ENCODE data around the gene FGD6.
"Not testable (repeated sequence)": the region's sequence is repeated elsewhere in the genome, so short reads cannot be mapped to it uniquely, and the experiment has no call there.

The FGD6 gene

GRCh38 chr12:95205685-95206084 lies 11.6 kb downstream of the FGD6 start:
- FAIRE-seq = no peak

GRCh38 chr12:95205016-95205624 lies 12.1 kb downstream of the FGD6 start:
- DNase-seq (ENCODE audit: low spot score) = no peak

More at GRCh38 chr12:95205685-95206084, 11.6 kb downstream of the FGD6 start:
- DNase-seq (ENCODE audit: low spot score) = peak; percentile 34

GRCh38 chr12:95204141-95204866 lies 13.0 kb downstream of the FGD6 start:
- FAIRE-seq (peak; percentile 85), DNase-seq (ENCODE audit: low spot score) (peak; percentile 90)

More at GRCh38 chr12:95205016-95205624, 12.1 kb downstream of the FGD6 start:
- no peak for FAIRE-seq

DNA sequence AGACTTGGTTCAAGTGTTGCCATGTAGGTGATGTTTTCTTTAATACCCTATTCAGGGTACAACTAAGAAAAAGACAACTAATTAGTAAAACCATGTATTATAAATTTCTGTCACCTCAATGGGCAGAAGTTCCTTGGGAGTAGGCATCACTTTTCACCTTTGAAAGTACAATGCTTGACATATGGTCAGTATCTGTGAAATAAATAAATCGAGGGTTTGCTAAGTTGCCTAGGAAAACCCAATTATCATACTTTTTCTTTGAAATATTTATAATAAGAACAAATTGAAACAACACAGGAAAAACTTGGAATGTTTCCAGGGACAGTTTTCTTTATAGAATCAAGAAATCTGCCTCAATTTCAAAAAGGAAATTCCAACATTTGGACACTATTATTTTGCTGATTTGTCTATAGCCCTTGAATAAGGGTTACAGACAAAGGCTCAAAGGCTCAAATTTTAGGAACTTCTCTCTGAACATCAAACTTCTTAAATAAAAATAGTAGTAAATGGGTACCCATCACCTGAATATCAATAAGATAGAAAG lies 13.7 kb downstream of the FGD6 start:
- DNase-seq (ENCODE audit: low spot score) = no peak
- no peak for FAIRE-seq

GRCh38 chr12:95202691-95203486 lies 14.4 kb downstream of the FGD6 start:
- DNase-seq (ENCODE audit: low spot score) (no peak), FAIRE-seq (no peak)

DNA sequence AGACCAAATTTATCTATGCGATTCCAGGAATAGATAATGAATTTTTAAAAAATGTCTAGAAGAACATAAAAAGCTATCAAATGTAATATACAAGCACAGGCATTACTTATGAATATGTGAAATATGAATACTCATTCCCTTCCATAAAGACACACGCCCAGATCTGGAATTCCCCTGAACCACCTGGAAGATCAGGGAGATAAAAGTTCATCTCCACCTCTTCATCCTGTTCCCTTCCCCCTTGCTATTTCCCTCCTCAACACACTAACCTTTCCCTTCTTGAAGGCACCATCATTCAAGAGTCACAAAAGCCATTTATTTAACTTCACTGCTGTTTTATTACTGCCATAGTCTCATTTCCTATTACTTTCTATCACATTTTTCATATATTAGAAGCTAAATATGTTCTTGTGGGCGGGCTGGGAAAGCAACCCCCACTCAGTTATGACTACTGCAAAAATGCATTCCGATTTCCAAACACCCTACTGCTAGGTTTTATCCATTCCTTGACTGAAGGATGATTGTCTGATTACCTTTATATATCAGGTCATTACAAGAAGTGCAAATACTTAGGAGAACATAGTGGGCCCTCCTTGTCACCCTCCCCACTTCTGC lies 16.1 kb downstream of the FGD6 start:
- no peak for DNase-seq (ENCODE audit: low spot score)
- no peak for FAIRE-seq

DNA sequence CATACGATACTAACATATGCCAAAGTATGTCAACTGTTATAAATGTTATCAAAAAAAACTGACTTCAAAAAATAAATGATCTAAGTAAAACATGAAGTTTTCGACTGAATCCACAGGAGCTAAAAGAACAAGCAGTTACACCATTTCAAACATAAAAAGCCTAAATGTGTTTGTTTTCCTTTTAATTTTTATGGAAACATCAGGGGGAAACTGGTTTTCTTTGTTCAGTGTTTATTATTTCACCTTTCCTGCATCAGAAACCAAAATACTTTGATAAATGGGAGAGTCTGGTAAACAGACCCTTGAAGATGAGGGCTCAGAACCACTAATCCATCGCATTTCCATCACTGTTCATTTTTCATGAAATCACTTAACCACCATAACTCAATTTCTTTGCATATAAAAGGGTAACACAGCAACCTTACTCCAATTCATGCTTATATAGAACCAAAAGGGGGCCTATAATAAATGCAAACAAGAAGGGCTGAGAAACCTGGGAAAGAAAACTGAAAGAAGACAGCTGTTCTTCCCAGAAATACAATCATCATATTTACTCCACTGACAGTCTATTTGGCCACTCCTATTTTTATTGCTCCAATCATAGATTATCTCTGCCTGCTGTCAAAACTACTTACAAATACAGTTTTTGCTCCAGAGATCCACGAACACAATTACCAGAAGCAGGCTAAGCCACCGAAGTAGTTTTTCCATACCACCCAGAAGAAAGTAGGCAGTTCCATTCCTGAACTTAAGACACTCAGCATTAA lies 17.0 kb downstream of the FGD6 start:
- FAIRE-seq = no peak
- no peak for DNase-seq (ENCODE audit: low spot score)

- no peak for FAIRE-seq
- DNase-seq (ENCODE audit: low spot score) = no peak
These were observed 18.4 kb downstream of the FGD6 start for GRCh38 chr12:95198914-95199313.

- DNase-seq (ENCODE audit: low spot score) = no peak
- FAIRE-seq = no peak
These were observed 19.6 kb downstream of the FGD6 start for GRCh38 chr12:95197636-95198035.

GRCh38 chr12:95196875-95197569 lies 20.2 kb downstream of the FGD6 start:
- not testable (repeated sequence) for FAIRE-seq; DNase-seq (ENCODE audit: low spot score)

DNA sequence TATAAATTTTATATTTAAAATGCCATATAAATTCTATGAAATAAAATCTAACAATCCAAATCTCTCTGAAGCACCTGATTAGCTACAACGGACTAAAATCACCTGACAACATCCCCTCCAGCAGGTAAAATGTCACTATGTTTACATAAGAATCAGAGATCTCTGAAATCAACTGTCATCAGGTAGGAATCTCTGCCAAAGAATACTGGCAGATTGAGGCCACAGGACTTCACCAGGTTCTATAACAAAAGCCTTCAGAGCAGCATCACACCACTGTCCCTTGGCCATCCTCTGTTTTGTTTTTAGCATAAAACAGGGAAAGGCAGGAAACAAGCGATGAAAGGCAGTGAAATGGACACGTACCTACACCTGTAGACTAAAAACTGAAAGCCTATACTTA lies 22.1 kb downstream of the FGD6 start:
- FAIRE-seq (no peak), DNase-seq (ENCODE audit: low spot score) (no peak)

GRCh38 chr12:95193139-95193538 lies 24.1 kb downstream of the FGD6 start:
- FAIRE-seq (no peak), DNase-seq (ENCODE audit: low spot score) (no peak)

DNA sequence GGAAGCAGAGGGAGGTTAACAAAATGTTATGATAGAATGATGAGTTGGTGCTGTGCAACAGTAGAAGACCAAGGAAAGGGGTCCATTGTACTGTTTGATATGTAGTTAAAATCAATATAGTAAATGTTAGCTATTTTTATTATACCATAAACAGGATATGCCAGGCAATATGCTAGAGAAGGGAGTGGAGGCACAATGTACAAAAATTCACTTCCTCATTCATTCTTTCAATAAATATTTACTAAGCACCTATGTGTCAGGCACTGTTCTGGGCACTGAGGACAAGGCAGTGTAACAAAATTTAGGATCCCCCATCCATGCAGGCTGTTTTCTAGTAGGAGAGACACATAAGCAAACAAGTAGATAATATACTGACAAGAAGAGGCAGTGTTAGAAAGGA lies 25.0 kb downstream of the FGD6 start:
- DNase-seq (ENCODE audit: low spot score) (no peak), FAIRE-seq (no peak)

- no peak for DNase-seq (ENCODE audit: low spot score)
These were observed 26.1 kb downstream of the FGD6 start for GRCh38 chr12:95191060-95191696.

DNA sequence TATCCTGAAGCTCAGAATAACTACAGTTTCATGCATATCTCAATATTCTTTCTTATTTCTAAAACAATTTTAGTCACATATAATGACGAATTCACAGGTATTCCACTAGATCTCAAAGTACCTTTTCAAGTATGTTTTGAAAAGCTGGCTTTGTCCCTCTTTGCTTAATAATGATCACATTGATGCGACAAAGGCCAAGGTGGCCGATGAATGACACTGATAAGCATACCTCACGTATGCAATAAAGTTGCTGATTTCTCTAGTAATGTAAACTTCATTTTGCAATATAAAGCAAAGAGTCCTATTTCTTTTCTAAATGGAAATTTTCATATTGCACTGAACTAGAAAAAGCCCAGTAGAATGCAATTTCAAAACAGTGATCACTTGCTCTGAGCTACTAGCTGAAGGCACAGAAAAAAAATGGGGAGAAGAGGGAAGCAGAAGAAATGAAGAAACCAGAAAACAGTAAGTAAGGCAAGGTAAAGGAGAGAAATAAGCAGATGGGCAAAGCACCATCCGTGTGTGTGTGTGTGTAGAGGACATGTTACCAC lies 29.3 kb downstream of the FGD6 start:
- no peak for DNase-seq (ENCODE audit: low spot score)
- FAIRE-seq = no peak

More at GRCh38 chr12:95191060-95191696, 26.1 kb downstream of the FGD6 start:
- no peak for FAIRE-seq

GRCh38 chr12:95185854-95186253 lies 31.4 kb downstream of the FGD6 start:
- FAIRE-seq (no peak), DNase-seq (ENCODE audit: low spot score) (no peak)

GRCh38 chr12:95185072-95185471 lies 32.2 kb downstream of the FGD6 start:
- DNase-seq (ENCODE audit: low spot score) = no peak
- no peak for FAIRE-seq

DNA sequence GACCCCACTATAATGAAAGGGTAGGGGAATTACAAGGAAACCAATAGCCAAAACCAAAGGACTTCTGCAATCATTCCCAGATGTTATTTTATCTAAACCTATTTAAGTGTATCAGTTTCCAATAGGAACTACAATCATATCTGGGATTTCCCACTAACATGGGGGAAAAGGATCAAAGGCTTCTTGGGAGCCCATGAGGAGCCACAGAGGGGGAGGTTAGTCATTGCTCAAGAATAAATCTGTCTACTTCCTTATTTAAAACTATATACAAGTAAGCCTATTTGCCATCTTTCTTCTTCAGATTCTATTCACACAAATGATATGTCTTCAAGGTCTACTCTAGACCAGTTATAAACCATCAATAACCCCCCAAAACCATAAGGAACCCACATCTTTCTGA lies 33.1 kb downstream of the FGD6 start:
- DNase-seq (ENCODE audit: low spot score) = no peak
- FAIRE-seq = no peak

DNA sequence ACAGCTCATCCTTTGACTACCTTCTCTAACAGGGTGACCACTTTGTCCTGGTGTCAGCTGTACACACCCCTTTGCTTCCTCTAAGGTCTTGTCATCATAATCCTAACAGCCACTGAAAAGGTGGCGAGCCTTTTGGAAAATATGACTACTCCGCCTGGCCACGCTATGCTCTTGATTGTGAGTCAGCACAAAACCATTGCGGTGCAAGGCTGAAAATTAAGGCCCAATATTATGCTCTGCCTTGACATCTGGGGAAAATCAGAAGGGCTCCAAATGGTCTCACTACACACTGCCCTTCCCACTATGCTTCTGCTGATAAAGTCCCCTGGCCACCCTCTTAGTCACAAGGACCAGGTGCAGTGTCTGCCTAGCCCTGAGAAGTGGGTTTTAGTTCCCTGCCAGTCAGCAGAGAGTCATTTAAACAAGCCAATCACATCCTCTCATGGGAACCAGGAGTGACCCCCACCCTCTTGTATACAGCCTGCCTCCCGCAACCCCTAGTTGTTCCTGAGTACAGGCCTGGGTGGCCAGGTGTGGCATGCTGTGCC lies 34.3 kb downstream of the FGD6 start:
- peak; percentile 59 for DNase-seq (ENCODE audit: low spot score)
- no peak for FAIRE-seq

All from RCC 7860 (cell line).